Upper lobe of left lung (tissue), 6 donors: Measurements from ENCODE around the gene HNF4A. TPM values are rescaled to one million over a fixed set of nuclear protein-coding genes. Genes with fewer than 3 reads are reported as not detected.

ENCODE experiments used
- ATAC-seq, 2 donors: fragments of 200-7000 bp; cut with Tn5 transposase; one replicate each; pipeline ENCODE4 v1.9.1; 2022; ENCODE audit warnings: mild to moderate bottlenecking in 2 of 2, moderate library complexity in 2 of 2; ENCODE audit not compliant: low FRiP score in 2 of 2
- DNase-seq, 2 donors: peaks; one replicate each; pipeline ENCODE4 v3.0.0-alpha.2; 2019 to 2020
- H3K27ac ChIP-seq, 4 donors: fragments of 200-600 bp; sonication (generic); one replicate each; pipeline ENCODE4 v1.5.1; 2016 to 2019
- H3K27me3 ChIP-seq, 4 donors: fragments of 200-600 bp; sonication (generic); one replicate each; pipeline ENCODE4 v1.5.1; 2017 to 2019
- H3K36me3 ChIP-seq, 4 donors: fragments of 200-600 bp; sonication (generic); one replicate each; pipeline ENCODE4 v1.5.1; 2016 to 2019
- H3K4me1 ChIP-seq, 4 donors: fragments of 200-600 bp; sonication (generic); one replicate each; pipeline ENCODE4 v1.5.1; 2018 to 2019
- H3K4me3 ChIP-seq, 4 donors: fragments of 200-600 bp; sonication (generic); one replicate each; pipeline ENCODE4 v1.5.1; 2017 to 2019; ENCODE audit warnings: mild to moderate bottlenecking in 2 of 4, moderate library complexity in 1 of 4
- H3K9me3 ChIP-seq, 4 donors: fragments of 200-600 bp; sonication (generic); one replicate each; pipeline ENCODE4 v1.5.1; 2018 to 2019
- CTCF ChIP-seq, 6 experiments: fragments of 450-650 bp in 4 of 6; fragments of 200-600 bp in 2 of 6; sonication (generic) in 2 of 6; IDR thresholded peaks; one replicate each; pipeline ENCODE4 v1.5.1; 2016 to 2019; ENCODE audit warnings: antibody characterized with exemption in 6 of 6
- EP300 ChIP-seq, 4 donors: sonication (generic); formaldehyde crosslinking; IDR thresholded peaks; one replicate each; pipeline ENCODE4 v1.5.1; 2017; ENCODE audit warnings: antibody characterized with exemption in 4 of 4, control low read depth in 2 of 4
- POLR2A ChIP-seq, 4 donors: fragments of 450-650 bp; IDR thresholded peaks; one replicate each; pipeline ENCODE4 v1.5.1; 2016 to 2017; ENCODE audit warnings: antibody characterized with exemption in 4 of 4, mild to moderate bottlenecking in 2 of 4
- POLR2AphosphoS5 ChIP-seq, 2 donors: sonication (generic); formaldehyde crosslinking; IDR thresholded peaks; one replicate each; pipeline ENCODE4 v1.5.1; 2017; ENCODE audit warnings: antibody characterized with exemption in 2 of 2
- WGBS, 2 donors: methylation state at CpG; one replicate each; pipeline ENCODE4 v1.1.5; 2017 to 2018; 5-methylcytosine and 5-hydroxymethylcytosine counted together
- small RNA-seq, 4 donors: library from RNA; depleted of rRNA; stranded (forward); fragments of <200 nt; gene quantifications; one replicate each; pipeline ENCODE3, GENCODE V24; 2016
- total RNA-seq, 6 donors: library from RNA; depleted of rRNA in 4 of 6; stranded (reverse); fragments of >200 nt in 4 of 6; gene quantifications; one replicate each; pipeline versions ENCODE4 v1.1.0 to v1.2.1, GENCODE V29; 2016 to 2021
- donor health status: DM: no; HTN: no; CAD: no; lungs with moderate emphysema.
- donor health status: DM: no; HTN: yes; CAD: no; lungs with severe emphysema.

The HNF4A gene
- total RNA-seq, 6 donors from 2014 or later, result under 0.01 to 0.74 (median 0.45) TPM; not detected in 2

DNA sequence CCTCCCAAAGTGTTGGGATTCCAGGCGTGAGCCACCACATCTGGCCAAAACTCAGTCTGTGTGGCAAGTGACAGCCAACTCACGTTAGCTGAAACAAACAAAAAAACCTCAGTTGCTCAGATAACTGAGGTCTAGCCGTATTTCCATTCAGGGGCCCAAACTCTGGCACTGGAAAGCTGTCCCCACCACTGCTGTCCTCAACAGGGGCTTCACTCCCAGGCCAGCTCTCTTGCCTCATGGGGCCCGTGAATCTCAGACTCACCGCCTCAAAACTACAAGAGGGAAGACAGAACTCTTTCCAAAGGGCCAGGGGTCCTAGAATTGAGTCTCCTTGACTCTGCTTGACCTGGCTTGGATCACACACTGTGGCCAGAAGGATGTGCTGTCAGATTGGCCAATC lies 127.6 kb downstream of the HNF4A start:
- H3K4me3 ChIP-seq, result no peak overlapping the region
- no peak for TF ChIP-seq EP300 (IDR thresholded peaks at IDR 0.05)
- no peak for TF ChIP-seq POLR2AphosphoS5 (IDR thresholded peaks at IDR 0.05)
- no peak for TF ChIP-seq POLR2A (IDR thresholded peaks at IDR 0.05)
- TF ChIP-seq CTCF (IDR thresholded peaks at IDR 0.05), result no peak
- DNase-seq (no peak), ATAC-seq (no peak)
- peaks cover 0 to 4% (median 0%) of the 10 kb centered on the region in 4 donors for H3K4me1 ChIP-seq
- peaks cover 0 to 70% (median 16%) of the 10 kb centered on the region in 4 donors for H3K36me3 ChIP-seq
- H3K27ac ChIP-seq, result no peak overlapping the region
- WGBS, 2 donors, result 93% methylated on average over 3 to 5 of the region's 5 CpGs
- H3K9me3 ChIP-seq, result no peaks in the 10 kb centered on the region
- H3K27me3 ChIP-seq, result no peaks in the 10 kb centered on the region

Small RNA genes lying within 50 kb of the gene (small RNA-seq; reads per million reads assigned to genes)
- 0 reads per million in 4 donors for gene MIR3646
- gene RF00019, result 0 reads per million in 4 donors
- 0 to 0.46 (median 0.06) reads per million in 4 donors for gene RPL37AP1

Other genes starting within 250 kb of the HNF4A start
- gene JPH2, start 168.5 kb upstream of the HNF4A start, total RNA-seq, result 1 to 10 TPM; 3.5 to 9.2 (median 5.0) TPM
- gene OSER1, start 144.9 kb upstream of the HNF4A start, total RNA-seq, result 10 to 100 TPM; 18.8 to 38.3 (median 30.8) TPM
- not detected for gene GDAP1L1, start 108.4 kb upstream of the HNF4A start, total RNA-seq
- gene FITM2, start 44.5 kb upstream of the HNF4A start, total RNA-seq, result 10 to 100 TPM in 4 of 6 donors, 1 to 10 TPM in 2; 8.7 to 15.7 (median 10.9) TPM
- gene R3HDML, start 18.7 kb upstream of the HNF4A start, total RNA-seq, result not detected
- gene TTPAL, start 120.2 kb downstream of the HNF4A start, total RNA-seq, result 10 to 100 TPM in 4 of 6 donors, 1 to 10 TPM in 2; 9.4 to 12.2 (median 10.2) TPM
- 100 to 1,000 TPM in 4 of 6 donors, 10 to 100 TPM in 2; 56.3 to 122 (median 107) TPM for gene SERINC3, start 166.4 kb downstream of the HNF4A start, total RNA-seq
- gene PKIG, start 226.9 kb downstream of the HNF4A start, total RNA-seq, result 10 to 100 TPM; 46.1 to 91.5 (median 67.8) TPM